ENCODE measurements around the gene CAV2. TPM values are rescaled to one million over a fixed set of nuclear protein-coding genes. Genes with fewer than 3 reads are reported as not detected.
A peak's percentile ranks its signal among the peaks of the same experiment; 100 is the strongest.

The CAV2 gene
- total RNA-seq, 1 experiment from 2014 or later, result 171 TPM

DNA sequence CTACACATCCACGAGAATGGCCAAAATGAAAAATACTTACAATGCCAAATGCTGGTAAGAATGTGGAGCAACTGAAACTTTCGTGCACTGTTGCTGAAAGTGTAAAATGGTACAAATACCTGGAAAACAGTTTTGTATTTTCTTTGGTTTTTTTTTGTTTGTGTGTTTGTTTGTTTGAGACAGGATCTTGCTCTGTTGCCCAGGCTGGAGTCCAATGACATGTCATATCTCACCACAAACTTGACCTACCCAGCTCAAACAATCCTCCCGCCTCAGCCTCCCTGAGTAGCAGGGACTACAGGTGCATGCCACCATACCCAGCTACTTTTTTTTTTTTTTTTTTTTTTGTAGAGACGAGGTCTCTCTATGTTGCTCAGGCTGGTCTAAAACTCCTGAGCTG, 35.6 kb upstream of the CAV2 start:
- no peaks in the 10 kb centered on the region for H3K27me3 Mint-ChIP-seq (ENCODE audit: insufficient read depth, unreplicated experiment)
- BruUV-seq (replicated peaks), result no TSS peak
- H3K36me3 Mint-ChIP-seq (ENCODE audit: insufficient read depth, unreplicated experiment), result no peaks in the 10 kb centered on the region
- no peak overlapping the region for H3K4me3 Mint-ChIP-seq (ENCODE audit: unreplicated experiment)
- no peak overlapping the region for H3K27ac Mint-ChIP-seq (ENCODE audit: low read depth, unreplicated experiment)
- CTCF ChIA-PET, result interaction anchor here (0.7 to 1.2 kb wide), 2 partner anchors 36 to 38 kb away, joined by 3 read pairs; partner anchors contain the start of gene CAV2
- intact Hi-C loops (cut with micrococcal nuclease), result loop anchor here (5.0 kb wide), 1 partner anchor 63 kb away; the partner anchor contains the start of gene CAV1
- no peaks in the 10 kb centered on the region for H3K9me3 Mint-ChIP-seq (ENCODE audit: unreplicated experiment)
- no peak for DNase-seq (ENCODE audit: unreplicated experiment)
- POLR2A ChIA-PET, result interaction anchor here (0.9 to 1.5 kb wide), 5 partner anchors 9 to 149 kb away, joined by 3 to 6 read pairs (median 4); no protein-coding TSS in a partner anchor
- H3K4me1 Mint-ChIP-seq (ENCODE audit: insufficient read depth, unreplicated experiment), result peaks cover 6% of the 10 kb centered on the region
- TF ChIP-seq, protein P1, sequence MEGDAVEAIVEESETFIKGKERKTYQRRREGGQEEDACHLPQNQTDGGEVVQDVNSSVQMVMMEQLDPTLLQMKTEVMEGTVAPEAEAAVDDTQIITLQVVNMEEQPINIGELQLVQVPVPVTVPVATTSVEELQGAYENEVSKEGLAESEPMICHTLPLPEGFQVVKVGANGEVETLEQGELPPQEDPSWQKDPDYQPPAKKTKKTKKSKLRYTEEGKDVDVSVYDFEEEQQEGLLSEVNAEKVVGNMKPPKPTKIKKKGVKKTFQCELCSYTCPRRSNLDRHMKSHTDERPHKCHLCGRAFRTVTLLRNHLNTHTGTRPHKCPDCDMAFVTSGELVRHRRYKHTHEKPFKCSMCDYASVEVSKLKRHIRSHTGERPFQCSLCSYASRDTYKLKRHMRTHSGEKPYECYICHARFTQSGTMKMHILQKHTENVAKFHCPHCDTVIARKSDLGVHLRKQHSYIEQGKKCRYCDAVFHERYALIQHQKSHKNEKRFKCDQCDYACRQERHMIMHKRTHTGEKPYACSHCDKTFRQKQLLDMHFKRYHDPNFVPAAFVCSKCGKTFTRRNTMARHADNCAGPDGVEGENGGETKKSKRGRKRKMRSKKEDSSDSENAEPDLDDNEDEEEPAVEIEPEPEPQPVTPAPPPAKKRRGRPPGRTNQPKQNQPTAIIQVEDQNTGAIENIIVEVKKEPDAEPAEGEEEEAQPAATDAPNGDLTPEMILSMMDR (IDR thresholded peaks at IDR 0.05; ENCODE audit: unreplicated experiment), result no peak

DNA sequence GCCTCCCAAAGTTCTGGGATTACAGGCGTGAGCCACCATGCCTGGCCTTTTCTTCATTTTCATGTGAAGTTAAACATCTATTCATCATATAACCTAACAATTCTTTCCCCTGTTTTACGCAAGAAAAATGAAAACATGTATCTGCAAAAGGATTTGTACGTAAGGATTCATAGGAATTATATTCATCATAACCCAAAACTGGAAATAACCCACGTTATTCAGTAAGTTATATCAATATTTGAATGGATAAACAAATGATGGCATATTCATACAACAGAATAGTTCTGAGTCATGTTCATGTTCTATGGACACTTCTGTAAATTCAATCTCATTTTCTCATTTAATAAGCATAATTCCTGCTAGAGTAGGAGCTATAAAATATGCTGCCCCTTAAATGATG, 35.2 kb upstream of the CAV2 start:
- H3K4me3 Mint-ChIP-seq (ENCODE audit: unreplicated experiment), result no peak overlapping the region
- TF ChIP-seq, protein P1 (IDR thresholded peaks at IDR 0.05; ENCODE audit: unreplicated experiment), result no peak
- intact Hi-C loops (cut with micrococcal nuclease), result loop anchor here (5.0 kb wide), 1 partner anchor 63 kb away; the partner anchor contains the start of gene CAV1
- H3K36me3 Mint-ChIP-seq (ENCODE audit: insufficient read depth, unreplicated experiment), result no peaks in the 10 kb centered on the region
- no peaks in the 10 kb centered on the region for H3K27me3 Mint-ChIP-seq (ENCODE audit: insufficient read depth, unreplicated experiment)
- H3K9me3 Mint-ChIP-seq (ENCODE audit: unreplicated experiment), result no peaks in the 10 kb centered on the region
- POLR2A ChIA-PET, result interaction anchor here (0.8 to 1.5 kb wide), 6 partner anchors 9 to 149 kb away, joined by 3 to 5 read pairs (median 4); no protein-coding TSS in a partner anchor
- DNase-seq (ENCODE audit: unreplicated experiment), result no peak
- H3K27ac Mint-ChIP-seq (ENCODE audit: low read depth, unreplicated experiment), result no peak overlapping the region
- CTCF ChIA-PET, result interaction anchor here (0.7 to 1.5 kb wide), 3 partner anchors 31 to 37 kb away, joined by 3 to 4 read pairs (median 3); partner anchors contain the start of gene CAV2
- BruUV-seq (replicated peaks), result no TSS peak
- H3K4me1 Mint-ChIP-seq (ENCODE audit: insufficient read depth, unreplicated experiment), result peaks cover 6% of the 10 kb centered on the region

DNA sequence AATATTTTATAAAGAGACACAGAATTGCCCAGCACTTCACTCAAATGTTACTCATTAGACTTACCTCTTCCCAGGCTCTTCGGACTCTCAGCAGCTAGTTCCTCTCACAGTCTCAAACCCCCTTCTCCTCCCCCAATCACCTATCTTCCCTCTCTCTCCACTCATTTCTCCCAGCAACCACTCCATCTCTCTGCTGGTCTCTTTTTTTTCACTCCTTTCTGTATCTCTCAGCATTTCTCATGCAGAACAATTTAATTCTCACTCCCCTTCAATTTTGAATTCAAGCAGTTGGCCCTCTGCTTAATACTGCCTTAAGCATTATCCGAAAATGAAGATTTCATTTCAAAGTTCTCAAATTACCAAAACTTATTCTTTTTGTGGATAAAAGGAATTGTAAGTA, 34.4 kb upstream of the CAV2 start:
- TF ChIP-seq, protein P1 (IDR thresholded peaks at IDR 0.05; ENCODE audit: unreplicated experiment), result no peak
- DNase-seq (ENCODE audit: unreplicated experiment), result no peak
- ChIA-PET POLR2A (interaction anchor here (0.7 to 1.5 kb wide), 9 partner anchors 10 to 194 kb away, joined by 3 to 5 read pairs (median 4); no protein-coding TSS in a partner anchor), CTCF (interaction anchor here (1.2 to 1.5 kb wide), 3 partner anchors 30 to 61 kb away, joined by 3 to 4 read pairs (median 4); no protein-coding TSS in a partner anchor)
- Mint-ChIP-seq H3K36me3 (ENCODE audit: insufficient read depth, unreplicated experiment) (no peaks in the 10 kb centered on the region), H3K9me3 (ENCODE audit: unreplicated experiment) (no peaks in the 10 kb centered on the region), H3K27ac (ENCODE audit: low read depth, unreplicated experiment) (peak overlapping the region; percentile 8), H3K4me1 (ENCODE audit: insufficient read depth, unreplicated experiment) (peaks cover 6% of the 10 kb centered on the region), H3K4me3 (ENCODE audit: unreplicated experiment) (no peak overlapping the region), H3K27me3 (ENCODE audit: insufficient read depth, unreplicated experiment) (no peaks in the 10 kb centered on the region)
- intact Hi-C loops (cut with micrococcal nuclease), result no loop called here
- no TSS peak for BruUV-seq (replicated peaks)

DNA sequence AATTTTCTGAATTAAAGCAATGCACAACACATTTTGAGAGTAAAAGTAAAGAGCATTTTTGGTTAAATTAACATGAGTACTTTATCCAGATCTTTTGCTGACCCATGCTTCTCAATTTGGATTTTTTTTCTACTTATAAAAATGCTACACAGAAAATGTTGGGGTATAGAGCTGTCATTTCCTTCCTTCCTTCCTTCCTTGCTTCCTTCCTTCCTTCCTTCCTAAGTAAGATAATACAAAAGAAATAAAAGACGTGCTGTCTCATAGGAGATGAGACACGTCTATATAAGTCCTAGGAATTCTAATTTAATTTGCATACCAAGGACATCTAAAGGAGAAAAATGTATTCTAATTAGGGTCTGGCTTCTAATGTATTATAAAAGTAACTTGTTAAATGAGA, 31.0 kb upstream of the CAV2 start:
- no peaks in the 10 kb centered on the region for H3K9me3 Mint-ChIP-seq (ENCODE audit: unreplicated experiment)
- H3K27ac Mint-ChIP-seq (ENCODE audit: low read depth, unreplicated experiment), result no peak overlapping the region
- intact Hi-C loops (cut with micrococcal nuclease), result no loop called here
- H3K4me1 Mint-ChIP-seq (ENCODE audit: insufficient read depth, unreplicated experiment), result peaks cover 6% of the 10 kb centered on the region
- ChIA-PET CTCF (interaction anchor here (1.5 kb wide), 1 partner anchor 17 kb away, joined by 4 read pairs; no protein-coding TSS in a partner anchor), POLR2A (interaction anchor here (0.6 kb wide), 1 partner anchor 184 kb away, joined by 3 read pairs; no protein-coding TSS in a partner anchor)
- no TSS peak for BruUV-seq (replicated peaks)
- H3K4me3 Mint-ChIP-seq (ENCODE audit: unreplicated experiment), result no peak overlapping the region
- H3K36me3 Mint-ChIP-seq (ENCODE audit: insufficient read depth, unreplicated experiment), result no peaks in the 10 kb centered on the region
- no peaks in the 10 kb centered on the region for H3K27me3 Mint-ChIP-seq (ENCODE audit: insufficient read depth, unreplicated experiment)
- DNase-seq (ENCODE audit: unreplicated experiment), result no peak
- TF ChIP-seq, protein P1 (IDR thresholded peaks at IDR 0.05; ENCODE audit: unreplicated experiment), result no peak
